ENCODE results near the gene ADAR. TPM values are rescaled to one million over a fixed set of nuclear protein-coding genes. Genes with fewer than 3 reads are reported as not detected.

Gene ADAR
- total and polyA plus RNA-seq, 2 of the 8 experiments (the other 6 are each of a cell fraction or from before 2014, with no cell fraction given) = 125 to 242 TPM

GRCh38 chr1:154605534-154605933, 2.5 kb downstream of the ADAR start (continued):
- TF ChIP-seq SIN3A (conservative IDR thresholded peaks at IDR 0.05 in 1 of 2, IDR thresholded peaks at IDR 0.05 in 1 of 2; ENCODE audit: low read depth in 1 of 2, low read length in 2 of 2) = no peak
- TF ChIP-seq CBX8 (IDR thresholded peaks at IDR 0.05; ENCODE audit: borderline replicate concordance, low read depth, low read length) = no peak
- TF ChIP-seq ZNF274 (IDR thresholded peaks at IDR 0.05; ENCODE audit: borderline replicate concordance, extremely low read depth, low read length) = no peak
- no peak for TF ChIP-seq USF2 (IDR thresholded peaks at IDR 0.05; ENCODE audit: low read length)
- no peak for TF ChIP-seq POU5F1 (IDR thresholded peaks at IDR 0.05; ENCODE audit: low read depth, low read length)
